IgD-negative memory B cell (primary cell): Measurements from ENCODE around the gene SLC10A1. TPM values are rescaled to one million over a fixed set of nuclear protein-coding genes. Genes with fewer than 3 reads are reported as not detected.
"Not testable (repeated sequence)": the region's sequence is repeated elsewhere in the genome, so short reads cannot be mapped to it uniquely, and the experiment has no call there.

Experiments used
- H3K27ac Mint-ChIP-seq, 3 donors: one replicate each; pipeline ENCODE4 v1.8.0; 2020 to 2022; ENCODE audit warnings: mild to moderate bottlenecking in 3 of 3, mixed read lengths in 3 of 3, moderate library complexity in 1 of 3
- H3K27me3 Mint-ChIP-seq: one replicate; pipeline ENCODE4 v1.8.0; 2021; ENCODE audit warnings: mixed read lengths
- H3K36me3 Mint-ChIP-seq: one replicate; pipeline ENCODE4 v1.8.0; 2020; ENCODE audit warnings: mild to moderate bottlenecking, mixed read lengths
- H3K4me1 Mint-ChIP-seq, 3 donors: one replicate each; pipeline ENCODE4 v1.8.0; 2020 to 2022; ENCODE audit warnings: mixed read lengths in 3 of 3, mild to moderate bottlenecking in 1 of 3
- H3K4me3 Mint-ChIP-seq, 4 donors: one replicate each; pipeline ENCODE4 v1.8.0; 2020 to 2022; ENCODE audit warnings: mild to moderate bottlenecking in 4 of 4, mixed read lengths in 4 of 4, moderate library complexity in 3 of 4
- H3K9me3 Mint-ChIP-seq, 3 donors: one replicate each; pipeline ENCODE4 v1.8.0; 2020 to 2021; ENCODE audit warnings: mixed read lengths in 3 of 3, mild to moderate bottlenecking in 1 of 3
- polyA plus RNA-seq: library from polyadenylated mRNA; unstranded; fragments of 300-500 nt; fragmentation: Illumina TruSeq; gene quantifications from one replicate; pipeline ENCODE4 v1.2.3, GENCODE V29; 2021

SLC10A1 gene
- polyA plus RNA-seq, 1 donor from 2014 or later = not detected

GRCh38 chr14:69731919-69732598, 65.0 kb downstream of the SLC10A1 start:
- not testable (repeated sequence) for H3K27ac Mint-ChIP-seq, H3K36me3 Mint-ChIP-seq, H3K4me3 Mint-ChIP-seq, H3K9me3 Mint-ChIP-seq, H3K4me1 Mint-ChIP-seq, H3K27me3 Mint-ChIP-seq

- no peaks in the 10 kb centered on the region for H3K36me3 Mint-ChIP-seq
- H3K9me3 Mint-ChIP-seq = no peaks in the 10 kb centered on the region
- peaks cover 0 to 9% (median 4%) of the 10 kb centered on the region in 3 donors for H3K4me1 Mint-ChIP-seq
- H3K4me3 Mint-ChIP-seq = no peak overlapping the region
- no peak overlapping the region for H3K27ac Mint-ChIP-seq
- no peaks in the 10 kb centered on the region for H3K27me3 Mint-ChIP-seq
Observed at GRCh38 chr14:69727860-69728259, 69.2 kb downstream of the SLC10A1 start.

DNA sequence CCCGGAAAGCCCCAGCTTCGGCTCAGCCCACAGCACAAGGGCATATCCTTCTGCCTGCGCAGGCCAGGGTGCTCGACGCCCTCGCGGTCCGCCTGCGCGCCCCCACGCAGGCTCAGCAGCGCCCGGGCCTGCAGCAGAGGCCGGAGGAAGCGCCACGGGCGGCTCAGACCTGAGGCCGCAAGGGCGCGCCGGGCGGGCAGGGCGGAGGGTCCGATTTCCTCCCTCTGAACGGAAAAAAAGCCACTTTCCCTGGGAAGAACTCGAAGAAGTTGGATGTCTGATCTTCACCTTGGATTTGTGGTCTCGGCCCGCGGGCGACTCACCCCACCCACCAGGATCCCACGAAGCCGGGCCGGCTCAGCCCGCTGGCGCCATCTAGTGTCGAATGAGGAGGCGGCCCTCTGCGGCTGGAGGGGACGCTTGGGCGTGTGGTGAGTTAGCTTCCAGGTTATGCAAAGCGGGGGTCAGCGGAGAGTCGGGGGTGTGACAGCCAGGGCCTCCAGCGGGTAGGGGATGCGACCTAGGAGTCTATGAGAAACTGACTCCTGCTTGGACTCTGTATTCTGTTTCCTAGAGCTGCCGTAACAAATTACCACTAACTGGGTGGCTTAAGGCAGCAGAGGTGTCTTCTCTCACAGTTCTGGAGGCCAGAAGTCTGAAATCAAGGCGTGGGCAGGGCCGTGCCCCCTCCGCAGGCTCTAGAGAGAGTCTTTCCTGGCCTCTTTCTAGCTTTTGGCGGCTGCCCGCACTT, 70.1 kb downstream of the SLC10A1 start:
- no peaks in the 10 kb centered on the region for H3K36me3 Mint-ChIP-seq
- peak overlapping the region in 2 of 3 donors; percentile 31 to 36 for H3K27ac Mint-ChIP-seq
- H3K4me3 Mint-ChIP-seq = peak overlapping the region in 3 of 4 donors; percentile 76 to 88 (median 87)
- H3K9me3 Mint-ChIP-seq = no peaks in the 10 kb centered on the region
- H3K27me3 Mint-ChIP-seq = no peaks in the 10 kb centered on the region
- peaks cover 0 to 9% (median 4%) of the 10 kb centered on the region in 3 donors for H3K4me1 Mint-ChIP-seq

Other genes starting within 250 kb of the SLC10A1 start
- gene CCDC177, start 222.4 kb downstream of the SLC10A1 start, polyA plus RNA-seq = not detected
- 14.3 TPM for gene SUSD6, start 185.6 kb downstream of the SLC10A1 start, polyA plus RNA-seq
- 1,200 TPM for gene SRSF5, start 30.1 kb downstream of the SLC10A1 start, polyA plus RNA-seq
- not detected for gene SMOC1, start 82.2 kb upstream of the SLC10A1 start, polyA plus RNA-seq